HepG2 (cell line): Measurements from ENCODE around the gene XPR1. TPM values are rescaled to one million over a fixed set of nuclear protein-coding genes. Genes with fewer than 3 reads are reported as not detected.

Experiments used
- ATAC-seq: fragments of 200-7000 bp; cut with Tn5 transposase; 3 replicates; pipeline ENCODE4 v1.9.1; 2020; ENCODE audit warnings: mild to moderate bottlenecking, moderate library complexity
- BruUV-seq: library from RNA; stranded (reverse); fragments of 400-500 nt; replicated peaks from 2 replicates; lab custom pipeline; 2021; lab: Mats Ljungman, UMichigan
- CTCF ChIA-PET: fragments of 300-600 bp; formaldehyde crosslinking; extraction: SDS; loops from one replicate; lab custom pipeline; 2021; ENCODE audit warnings: low total read pairs, inconsistent platforms, low intra/inter-chr PET ratio; lab: Yijun Ruan, JAX
- POLR2A ChIA-PET: fragments of 350-600 bp; sonication (Branson Sonifier 250); formaldehyde crosslinking; loops from one replicate; lab custom pipeline; 2020; ENCODE audit warnings: antibody characterized with exemption, inconsistent platforms; lab: Yijun Ruan, JAX
- DNase-seq: peaks from one replicate; pipeline ENCODE4 v3.0.0-alpha.2; 2015; ENCODE audit warnings: low spot score
- FAIRE-seq: peaks from 3 replicates; lab custom pipeline; 2011; peaks lifted over from hg19 to GRCh38; lab: Jason Lieb, UNC
- H2AFZ ChIP-seq: one replicate; pipeline ENCODE4 v1.6.1; 2011; ENCODE audit warnings: low read length, inconsistent platforms
- H3K27ac ChIP-seq: fragments of 300-600 bp; 3 replicates; pipeline ENCODE4 v1.8.0; 2011; ENCODE audit warnings: mixed run types, mild to moderate bottlenecking, mixed read lengths, low read length, inconsistent platforms; ENCODE audit not compliant: insufficient read depth; ENCODE audit errors: extremely low read length
- H3K27me3 ChIP-seq, 2 experiments: fragments of 200-600 bp in 1 of 2; 2 replicates in 1 of 2; 3 replicates in 1 of 2; pipeline versions ENCODE4 v1.6.0 to v1.8.0; 2011; ENCODE audit warnings: low read length in 2 of 2, mild to moderate bottlenecking in 2 of 2, moderate library complexity in 2 of 2, inconsistent platforms in 1 of 2; ENCODE audit not compliant: insufficient read depth in 2 of 2, control insufficient read depth in 1 of 2
- H3K36me3 ChIP-seq, 2 experiments: fragments of 200-600 bp in 1 of 2; replicated peaks in 1 of 2; 2 replicates in 1 of 2; 3 replicates in 1 of 2; pipeline versions ENCODE4 v1.5.1 to v1.8.0; 2011; ENCODE audit warnings: low read length in 2 of 2, inconsistent platforms in 1 of 2; ENCODE audit not compliant: insufficient read depth in 2 of 2, control insufficient read depth in 1 of 2
- H3K4me1 ChIP-seq: 2 replicates; pipeline ENCODE4 v1.5.1; 2012; ENCODE audit warnings: low read length, inconsistent platforms; ENCODE audit not compliant: insufficient read depth
- H3K4me2 ChIP-seq: 2 replicates; pipeline ENCODE4 v1.6.0; 2011; ENCODE audit warnings: low read depth, low read length, inconsistent platforms
- H3K4me3 ChIP-seq, 3 experiments: fragments of 200-600 bp in 1 of 3; sonication (generic), shearing (Covaris generic) in 1 of 3; replicated peaks in 1 of 3; 2 replicates each; pipeline ENCODE4 v1.5.1; 2011 to 2016; ENCODE audit warnings: low read length in 3 of 3, inconsistent platforms in 2 of 3, low read depth in 2 of 3, mild to moderate bottlenecking in 2 of 3, control low read depth in 1 of 3, mixed read lengths in 1 of 3; ENCODE audit not compliant: insufficient read depth in 1 of 3
- H3K79me2 ChIP-seq: one replicate; pipeline ENCODE4 v1.6.1; 2011; ENCODE audit warnings: low read length, inconsistent platforms; ENCODE audit not compliant: insufficient read depth
- H3K9ac ChIP-seq: 2 replicates; pipeline ENCODE4 v1.6.0; 2011; ENCODE audit warnings: mild to moderate bottlenecking, low read depth, low read length, inconsistent platforms; ENCODE audit not compliant: insufficient read depth
- H3K9me3 ChIP-seq: 2 replicates; pipeline ENCODE4 v1.5.1; 2012; ENCODE audit warnings: mild to moderate bottlenecking, low read length
- H4K20me1 ChIP-seq: 2 replicates; pipeline ENCODE4 v1.6.0; 2011; ENCODE audit warnings: inconsistent platforms, mild to moderate bottlenecking, low read length, moderate library complexity; ENCODE audit not compliant: insufficient read depth
- EZH2 ChIP-seq: conservative IDR thresholded peaks from 2 replicates; pipeline ENCODE4 v1.6.1; 2012; ENCODE audit warnings: mild to moderate bottlenecking, low read depth, low read length, moderate library complexity
- HNRNPLL ChIP-seq: fragments of 200-400 bp; formaldehyde crosslinking; IDR thresholded peaks from 2 replicates; pipeline ENCODE4 v1.6.1; 2017; ENCODE audit warnings: mild to moderate bottlenecking, low read depth, low read length; ENCODE audit not compliant: poor library complexity, severe bottlenecking
- MEF2D ChIP-seq: sonication (generic); formaldehyde crosslinking; IDR thresholded peaks from 2 replicates; pipeline ENCODE4 v1.5.1; 2020; ENCODE audit warnings: mild to moderate bottlenecking, missing genetic modification reagents
- MTA1 ChIP-seq: sonication (generic); formaldehyde crosslinking; IDR thresholded peaks from 2 replicates; pipeline ENCODE4 v1.4.0; 2020; ENCODE audit warnings: missing genetic modification reagents, mild to moderate bottlenecking, borderline replicate concordance
- TARDBP ChIP-seq: sonication (generic); formaldehyde crosslinking; IDR thresholded peaks from 2 replicates; pipeline ENCODE4 v1.8.0; 2022; ENCODE audit warnings: mild to moderate bottlenecking, missing genetic modification reagents
- ZMYM4 ChIP-seq: sonication (generic); formaldehyde crosslinking; IDR thresholded peaks from 2 replicates; pipeline ENCODE4 v1.8.1; 2023; ENCODE audit warnings: mild to moderate bottlenecking, missing genetic modification reagents
- ZNF136 ChIP-seq: sonication (generic); formaldehyde crosslinking; IDR thresholded peaks from 2 replicates; pipeline ENCODE4 v1.8.1; 2022; ENCODE audit warnings: low read depth, mild to moderate bottlenecking, moderate library complexity, missing genetic modification reagents
- WGBS: methylation state at CpG from one replicate; pipeline ENCODE4 v1.1.6; 2017; ENCODE audit warnings: low lambda C conversion rate; 5-methylcytosine and 5-hydroxymethylcytosine counted together
- in situ Hi-C: cut with HindIII; loops from 2 replicates; pipeline ENCODE4 v1.10.0; 2017; ENCODE audit warnings: low pct_unique_long_range_greater_than_20kb; ENCODE audit not compliant: extremely low pct_ligation_motif_present
- intact Hi-C: fragments of 100-400 bp; cut with micrococcal nuclease; formaldehyde crosslinking; loops from one replicate; pipeline ENCODE4 v1.10.0; 2022; ENCODE audit not compliant: unreplicated experiment
- polyA plus RNA-seq, 8 experiments: library from polyadenylated mRNA; depleted of rRNA in 3 of 8; stranded (reverse) in 7 of 8; unstranded in 1 of 8; fragments of >200 nt; fragmentation: Illumina TruSeq in 4 of 8; extraction: Trizol in 4 of 8; gene quantifications; 2 replicates each; pipeline versions ENCODE4 v1.2.1 to v1.2.3, GENCODE V29; 2011 to 2016; ENCODE audit warnings: low read depth in 4 of 8, missing spikeins in 1 of 8, mixed read lengths in 1 of 8; ENCODE audit not compliant: insufficient read depth in 1 of 8
- total RNA-seq, 5 experiments: library from RNA; depleted of rRNA; stranded (reverse); fragments of >200 nt; fragmentation: Illumina TruSeq; extraction: Trizol; gene quantifications; 2 replicates each; pipeline ENCODE4 v1.2.3, GENCODE V29; 2016; ENCODE audit warnings: low read depth in 1 of 5
- TF ChIP-seq, protein P1 (sequence below): sonication (generic); formaldehyde crosslinking; IDR thresholded peaks from 2 replicates; pipeline ENCODE4 v1.5.0; 2020; ENCODE audit warnings: mild to moderate bottlenecking, missing genetic modification reagents

XPR1 gene
- total and polyA plus RNA-seq, 2 of the 13 experiments (the other 11 are each of a cell fraction or from before 2014, with no cell fraction given), result 22.3 to 23.6 TPM

DNA sequence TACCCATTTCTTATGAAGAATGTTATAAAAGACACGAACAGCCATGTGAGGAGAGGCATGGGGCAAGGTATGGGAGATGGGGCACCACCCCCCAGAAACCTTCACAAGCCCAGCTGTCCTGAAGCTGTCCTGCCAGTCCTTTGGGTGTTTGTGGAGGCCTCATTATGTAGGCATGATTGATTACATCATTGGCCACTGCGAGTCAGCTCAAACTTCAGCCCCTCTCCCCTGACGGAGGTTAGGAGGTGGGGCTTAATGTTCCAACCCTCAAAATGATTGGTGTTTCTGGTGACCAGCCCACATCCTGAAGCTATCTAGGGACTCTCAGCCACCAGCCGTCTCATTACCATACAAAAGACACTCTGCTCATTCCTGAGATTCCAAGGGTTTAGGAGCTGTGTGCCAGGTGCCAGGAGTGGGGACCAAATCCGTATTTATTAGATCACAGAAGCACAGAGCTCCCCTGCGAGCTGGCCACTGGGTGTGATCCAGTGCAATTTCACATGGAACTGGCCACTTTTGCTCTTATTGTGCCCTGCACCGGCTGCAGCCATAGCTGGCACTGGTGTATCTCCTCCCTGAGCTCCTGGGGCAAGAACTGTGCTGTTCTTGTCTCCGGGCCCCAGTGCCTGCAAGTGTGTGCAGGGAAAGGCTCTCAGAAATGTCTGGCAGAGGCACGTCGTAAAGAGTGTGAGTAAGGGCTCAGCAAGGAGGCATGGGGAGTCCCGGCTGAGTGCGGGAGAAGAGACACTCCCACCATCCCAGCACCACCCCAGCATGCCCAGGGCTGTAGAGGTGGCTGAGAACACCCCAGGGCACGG lies 291.4 kb downstream of the XPR1 start (continued):
- TF ChIP-seq HNRNPLL (no peak), MEF2D (no peak), ZMYM4 (CRISPR knock-in tag) (no peak)
- TF ChIP-seq, all 625 proteins: peak for 3

DNA sequence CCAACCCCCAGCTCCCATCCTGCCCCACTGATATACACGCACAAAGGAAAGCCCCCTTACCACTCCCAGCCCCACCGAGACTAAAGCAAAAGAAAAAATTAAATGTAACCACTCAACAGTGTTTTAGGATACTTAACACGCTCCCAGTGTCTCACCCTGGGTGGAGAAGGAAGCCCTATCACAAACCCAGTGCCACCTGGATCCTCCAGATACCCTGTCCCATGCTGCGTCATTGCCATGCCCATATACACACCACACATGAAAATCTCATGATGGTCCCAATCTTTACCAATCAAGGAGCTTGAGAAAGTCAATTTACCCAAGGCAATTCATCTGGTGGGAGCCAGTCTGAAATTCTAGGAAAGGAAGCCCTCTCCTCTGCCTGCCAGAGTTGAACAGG lies 292.1 kb downstream of the XPR1 start:
- Histone ChIP-seq H3K4me3 (no peak overlapping the region), H3K27ac (no peak overlapping the region)
- POLR2A ChIA-PET, result no interaction called here

More for the DNA sequence above, 292.1 kb downstream of the XPR1 start:
- ATAC-seq, result no peak
- TF ChIP-seq, protein P1, sequence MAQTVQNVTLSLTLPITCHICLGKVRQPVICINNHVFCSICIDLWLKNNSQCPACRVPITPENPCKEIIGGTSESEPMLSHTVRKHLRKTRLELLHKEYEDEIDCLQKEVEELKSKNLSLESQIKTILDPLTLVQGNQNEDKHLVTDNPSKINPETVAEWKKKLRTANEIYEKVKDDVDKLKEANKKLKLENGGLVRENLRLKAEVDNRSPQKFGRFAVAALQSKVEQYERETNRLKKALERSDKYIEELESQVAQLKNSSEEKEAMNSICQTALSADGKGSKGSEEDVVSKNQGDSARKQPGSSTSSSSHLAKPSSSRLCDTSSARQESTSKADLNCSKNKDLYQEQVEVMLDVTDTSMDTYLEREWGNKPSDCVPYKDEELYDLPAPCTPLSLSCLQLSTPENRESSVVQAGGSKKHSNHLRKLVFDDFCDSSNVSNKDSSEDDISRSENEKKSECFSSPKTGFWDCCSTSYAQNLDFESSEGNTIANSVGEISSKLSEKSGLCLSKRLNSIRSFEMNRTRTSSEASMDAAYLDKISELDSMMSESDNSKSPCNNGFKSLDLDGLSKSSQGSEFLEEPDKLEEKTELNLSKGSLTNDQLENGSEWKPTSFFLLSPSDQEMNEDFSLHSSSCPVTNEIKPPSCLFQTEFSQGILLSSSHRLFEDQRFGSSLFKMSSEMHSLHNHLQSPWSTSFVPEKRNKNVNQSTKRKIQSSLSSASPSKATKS (CRISPR knock-in tag), result no peak
- TF ChIP-seq ZNF136 (CRISPR knock-in tag) (no peak), MTA1 (CRISPR knock-in tag) (no peak), TARDBP (CRISPR knock-in tag) (no peak), EZH2 (no peak)
- Histone ChIP-seq H4K20me1 (no peaks in the 10 kb centered on the region), H3K36me3 (no peaks in the 10 kb centered on the region), H3K4me2 (no peak overlapping the region), H3K4me1 (peaks cover 70% of the 10 kb centered on the region), H3K9ac (no peak overlapping the region), H2AFZ (no peak overlapping the region), H3K79me2 (no peaks in the 10 kb centered on the region), H3K27me3 (peaks cover 3 to 5% of the 10 kb centered on the region in 2 experiments; a peak in 3 of 5 replicates), H3K9me3 (no peaks in the 10 kb centered on the region)
- in situ Hi-C loops, result no loop called here
- BruUV-seq, result no TSS peak
- intact Hi-C loops, result loop anchor here (2.0 kb wide), 1 partner anchor 31 kb away; no protein-coding TSS in a partner anchor
- no peak for DNase-seq
- 70% methylated on average over 4 of the region's 4 CpGs for WGBS
- CTCF ChIA-PET, result no interaction called here
- FAIRE-seq, result no peak
